Immature natural killer cell (primary cell): ENCODE data around the gene GPC3. TPM values are rescaled to one million over a fixed set of nuclear protein-coding genes. Genes with fewer than 3 reads are reported as not detected.
"Not testable (repeated sequence)": the region's sequence is repeated elsewhere in the genome, so short reads cannot be mapped to it uniquely, and the experiment has no call there.

Experiments
- DNase-seq, 3 donors: peaks; one replicate each; pipeline ENCODE4 v3.0.0; 2022; ENCODE audit warnings: mixed read lengths in 1 of 3
- H3K27ac Mint-ChIP-seq, 6 donors: one replicate each; pipeline ENCODE4 v1.8.0; 2020; ENCODE audit warnings: mixed read lengths in 6 of 6, mild to moderate bottlenecking in 5 of 6, inconsistent platforms in 4 of 6, moderate library complexity in 3 of 6
- H3K27me3 Mint-ChIP-seq, 3 donors: one replicate each; pipeline ENCODE4 v1.8.0; 2020 to 2021; ENCODE audit warnings: low read depth in 3 of 3, mild to moderate bottlenecking in 3 of 3, mixed read lengths in 3 of 3, moderate library complexity in 3 of 3, inconsistent platforms in 1 of 3
- H3K36me3 Mint-ChIP-seq, 3 donors: one replicate each; pipeline ENCODE4 v1.8.0; 2020; ENCODE audit warnings: mixed read lengths in 3 of 3, inconsistent platforms in 2 of 3, mild to moderate bottlenecking in 2 of 3
- H3K4me1 Mint-ChIP-seq, 2 donors: one replicate each; pipeline ENCODE4 v1.8.0; 2020; ENCODE audit warnings: inconsistent platforms in 2 of 2, mild to moderate bottlenecking in 2 of 2, mixed read lengths in 2 of 2, moderate library complexity in 1 of 2
- H3K4me3 Mint-ChIP-seq, 5 donors: one replicate each; pipeline ENCODE4 v1.8.0; 2020; ENCODE audit warnings: mild to moderate bottlenecking in 5 of 5, mixed read lengths in 5 of 5, inconsistent platforms in 3 of 5, moderate library complexity in 3 of 5
- H3K9me3 Mint-ChIP-seq, 6 donors: one replicate each; pipeline ENCODE4 v1.8.0; 2020; ENCODE audit warnings: mild to moderate bottlenecking in 6 of 6, mixed read lengths in 6 of 6, inconsistent platforms in 4 of 6, moderate library complexity in 3 of 6
- polyA plus RNA-seq, 3 donors: library from polyadenylated mRNA; unstranded; fragments of 300-500 nt; fragmentation: Illumina TruSeq; gene quantifications; one replicate each; pipeline ENCODE4 v1.2.3, GENCODE V29; 2021

Gene GPC3
- polyA plus RNA-seq, 3 donors from 2014 or later, result not detected

DNA sequence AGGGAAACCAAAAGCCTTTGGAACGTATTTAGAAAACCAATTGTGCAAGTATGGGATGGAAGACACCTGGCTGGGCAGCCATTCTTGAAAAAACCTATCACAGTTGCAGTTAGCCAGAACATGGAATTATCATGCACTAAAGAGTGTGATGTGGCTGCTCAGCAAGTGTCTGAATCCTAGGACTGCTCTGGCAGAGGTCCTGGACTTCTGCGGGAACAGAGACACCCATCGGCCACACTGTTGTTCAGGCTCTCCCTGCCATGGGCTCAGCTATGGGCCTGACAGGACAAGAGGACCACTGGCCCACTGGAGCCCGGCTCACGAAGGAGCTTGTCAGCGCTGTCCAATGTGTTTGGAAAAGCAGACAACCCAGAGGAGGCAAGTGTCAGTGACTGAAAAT, 454.4 kb downstream of the GPC3 start:
- Mint-ChIP-seq H3K4me1 (no peaks in the 10 kb centered on the region), H3K36me3 (no peaks in the 10 kb centered on the region), H3K9me3 (no peaks in the 10 kb centered on the region), H3K27ac (no peak overlapping the region), H3K27me3 (peaks cover 0 to 4% (median 0%) of the 10 kb centered on the region in 3 donors), H3K4me3 (no peak overlapping the region)
- DNase-seq, result no peak

DNA sequence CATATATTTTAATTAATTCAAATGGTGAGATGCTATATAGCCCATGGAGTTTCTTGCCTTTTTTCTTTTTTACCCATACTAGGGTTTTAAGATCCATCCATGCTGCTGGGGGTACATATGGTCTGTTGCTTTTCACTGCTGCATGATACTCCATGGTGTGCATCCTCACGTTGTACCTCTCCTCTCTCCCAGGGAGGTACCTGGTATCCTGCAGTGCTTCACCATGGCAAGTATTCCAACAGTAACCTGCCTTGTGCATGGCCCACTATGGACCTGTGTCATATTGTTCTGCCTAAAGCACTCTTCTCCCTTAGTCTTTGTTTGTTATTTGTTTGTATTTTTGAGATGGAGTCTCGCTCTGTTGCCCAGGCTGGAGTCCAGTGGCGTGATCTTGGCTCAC, 455.8 kb downstream of the GPC3 start:
- H3K36me3 Mint-ChIP-seq, result no peaks in the 10 kb centered on the region
- no peak overlapping the region for H3K27ac Mint-ChIP-seq
- H3K9me3 Mint-ChIP-seq, result no peaks in the 10 kb centered on the region
- DNase-seq, result no peak
- H3K4me1 Mint-ChIP-seq, result no peaks in the 10 kb centered on the region
- no peak overlapping the region for H3K4me3 Mint-ChIP-seq
- H3K27me3 Mint-ChIP-seq, result peaks cover 0 to 4% (median 0%) of the 10 kb centered on the region in 3 donors

DNA sequence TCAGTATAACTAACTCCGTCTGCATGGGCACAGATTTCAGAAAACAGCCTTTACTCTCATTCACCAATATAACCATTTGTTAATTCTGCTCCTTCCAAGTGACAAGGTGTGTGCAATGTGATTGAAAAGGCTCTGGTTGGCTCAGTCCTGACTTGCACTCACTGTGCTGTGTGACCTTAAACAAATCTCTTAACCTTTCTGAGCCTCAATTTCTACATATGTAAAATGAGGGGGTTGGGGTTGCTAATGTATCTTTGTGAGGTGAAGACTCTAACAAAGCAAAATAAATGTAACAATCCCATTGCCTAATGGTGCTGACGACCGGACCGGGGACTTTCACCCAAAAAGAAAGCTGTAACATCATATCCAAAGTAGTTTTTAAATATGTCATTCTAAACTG, 457.6 kb downstream of the GPC3 start:
- H3K27ac Mint-ChIP-seq, result no peak overlapping the region
- no peaks in the 10 kb centered on the region for H3K4me1 Mint-ChIP-seq
- no peak overlapping the region for H3K4me3 Mint-ChIP-seq
- no peaks in the 10 kb centered on the region for H3K36me3 Mint-ChIP-seq
- peaks cover 0 to 4% (median 1%) of the 10 kb centered on the region in 3 donors for H3K27me3 Mint-ChIP-seq
- no peak for DNase-seq
- H3K9me3 Mint-ChIP-seq, result no peaks in the 10 kb centered on the region

DNA sequence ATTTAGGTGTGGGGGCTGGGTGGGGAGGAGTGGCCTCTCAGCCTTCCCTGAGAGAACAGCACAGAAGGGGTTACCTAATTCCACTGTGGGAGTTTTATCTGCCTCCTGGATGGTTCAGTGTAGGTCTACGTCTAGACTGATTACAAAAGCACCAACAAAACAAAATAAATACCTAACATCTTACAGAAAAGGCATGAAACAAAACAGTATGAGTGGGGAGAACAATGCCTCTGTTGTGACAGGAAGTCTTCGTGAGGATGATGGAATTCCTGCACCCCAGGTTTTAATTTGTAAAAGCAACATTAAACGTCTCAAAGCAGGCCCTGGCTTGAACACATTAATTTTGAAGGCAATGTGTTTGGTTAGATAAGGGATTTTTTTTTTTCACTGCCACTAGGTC, 458.0 kb downstream of the GPC3 start:
- H3K9me3 Mint-ChIP-seq, result no peaks in the 10 kb centered on the region
- no peak overlapping the region for H3K4me3 Mint-ChIP-seq
- H3K27me3 Mint-ChIP-seq, result peaks cover 0 to 4% (median 2%) of the 10 kb centered on the region in 3 donors
- H3K36me3 Mint-ChIP-seq, result no peaks in the 10 kb centered on the region
- no peak overlapping the region for H3K27ac Mint-ChIP-seq
- no peak for DNase-seq
- H3K4me1 Mint-ChIP-seq, result no peaks in the 10 kb centered on the region

DNA sequence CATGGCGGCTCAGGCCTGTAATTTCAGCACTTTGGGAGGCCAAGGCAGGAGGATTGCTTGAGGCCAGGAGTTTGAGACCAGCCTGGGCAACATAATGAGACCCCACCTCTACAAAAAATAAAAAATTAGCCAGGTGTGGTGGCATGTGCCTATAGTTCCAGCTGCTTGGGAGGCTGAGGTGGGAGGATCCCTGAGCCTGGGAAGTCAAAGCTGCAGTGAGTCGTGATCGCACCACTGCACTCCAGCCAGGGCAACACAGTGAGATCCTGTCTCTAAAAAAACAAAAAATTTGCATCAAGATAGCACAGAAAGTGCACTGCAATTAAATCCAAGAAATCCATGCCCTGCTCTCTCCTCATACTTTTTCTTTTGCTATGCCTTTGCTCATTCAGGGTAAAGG, 458.6 kb downstream of the GPC3 start:
- not testable (repeated sequence) for H3K36me3 Mint-ChIP-seq, H3K4me1 Mint-ChIP-seq, DNase-seq, H3K27ac Mint-ChIP-seq, H3K9me3 Mint-ChIP-seq, H3K4me3 Mint-ChIP-seq, H3K27me3 Mint-ChIP-seq

DNA sequence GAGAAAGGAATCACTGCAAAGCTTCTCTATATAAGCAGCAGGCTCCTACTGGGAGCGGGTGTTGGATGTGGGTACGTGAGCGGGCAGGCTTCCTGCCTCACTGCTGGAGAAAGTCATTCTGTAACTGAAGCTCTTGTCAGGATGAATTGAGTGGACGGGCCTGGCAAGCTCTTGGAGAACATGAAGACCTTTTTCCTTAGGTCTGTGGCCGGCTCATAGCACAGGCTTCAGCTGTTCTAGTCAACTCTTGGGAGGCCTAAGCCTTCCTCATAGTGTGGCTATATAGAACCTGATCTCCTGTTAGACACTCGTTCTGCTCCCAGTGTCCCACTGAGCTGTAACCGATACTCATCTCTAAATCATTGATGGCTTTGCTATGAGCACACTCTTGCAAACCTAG, 461.9 kb downstream of the GPC3 start:
- no peaks in the 10 kb centered on the region for H3K4me1 Mint-ChIP-seq
- no peak for DNase-seq
- H3K27me3 Mint-ChIP-seq, result peaks cover 0 to 2% (median 0%) of the 10 kb centered on the region in 3 donors
- H3K27ac Mint-ChIP-seq, result no peak overlapping the region
- no peaks in the 10 kb centered on the region for H3K9me3 Mint-ChIP-seq
- H3K4me3 Mint-ChIP-seq, result no peak overlapping the region
- H3K36me3 Mint-ChIP-seq, result no peaks in the 10 kb centered on the region

DNA sequence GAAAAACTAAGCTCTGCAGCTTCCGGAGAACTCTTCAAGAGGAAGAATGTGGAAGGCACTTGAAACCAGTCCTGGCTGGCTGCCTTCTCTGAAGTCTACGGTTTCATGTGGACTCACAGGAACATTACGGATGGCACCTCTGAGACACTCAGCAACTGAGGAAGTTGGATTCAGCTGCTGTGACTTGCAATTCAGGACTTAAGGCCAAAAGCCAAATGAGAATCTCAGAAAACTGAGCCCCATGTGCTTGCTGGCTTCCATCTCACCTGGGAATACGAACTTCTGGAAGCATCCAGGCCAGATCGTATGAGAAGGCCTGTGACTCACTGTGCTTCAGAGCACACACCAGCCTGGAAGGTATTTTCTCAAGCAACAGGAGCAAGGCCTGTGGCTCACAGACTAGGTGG, 462.3 kb downstream of the GPC3 start:
- H3K27me3 Mint-ChIP-seq, result peaks cover 0 to 2% (median 0%) of the 10 kb centered on the region in 3 donors
- no peak for DNase-seq
- no peaks in the 10 kb centered on the region for H3K4me1 Mint-ChIP-seq
- no peak overlapping the region for H3K27ac Mint-ChIP-seq
- no peak overlapping the region for H3K4me3 Mint-ChIP-seq
- no peaks in the 10 kb centered on the region for H3K36me3 Mint-ChIP-seq
- no peaks in the 10 kb centered on the region for H3K9me3 Mint-ChIP-seq

DNA sequence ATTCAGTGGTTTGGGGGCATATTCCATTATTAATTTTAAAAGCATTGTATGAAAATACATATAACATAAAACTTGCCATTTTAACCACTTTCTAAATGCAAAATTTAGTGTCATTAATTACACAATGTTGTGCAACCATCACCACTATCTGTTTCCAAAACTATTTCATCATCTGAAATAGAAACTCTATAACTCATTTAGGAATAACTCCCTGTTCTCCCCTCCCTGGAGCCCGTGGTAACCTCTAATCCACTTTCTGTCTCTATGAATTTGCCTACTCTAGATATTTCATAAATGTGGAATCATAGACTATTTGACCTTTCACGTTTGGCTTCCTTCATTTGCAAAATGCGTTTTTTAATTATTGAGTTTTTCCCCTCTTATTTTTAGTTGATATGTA, 468.7 kb downstream of the GPC3 start:
- no peaks in the 10 kb centered on the region for H3K36me3 Mint-ChIP-seq
- no peak overlapping the region for H3K4me3 Mint-ChIP-seq
- no peak overlapping the region for H3K27ac Mint-ChIP-seq
- no peak for DNase-seq
- peaks cover 0 to 3% (median 0%) of the 10 kb centered on the region in 3 donors for H3K27me3 Mint-ChIP-seq
- no peaks in the 10 kb centered on the region for H3K4me1 Mint-ChIP-seq
- peaks cover 0 to 1% (median 0%) of the 10 kb centered on the region in 6 donors for H3K9me3 Mint-ChIP-seq

DNA sequence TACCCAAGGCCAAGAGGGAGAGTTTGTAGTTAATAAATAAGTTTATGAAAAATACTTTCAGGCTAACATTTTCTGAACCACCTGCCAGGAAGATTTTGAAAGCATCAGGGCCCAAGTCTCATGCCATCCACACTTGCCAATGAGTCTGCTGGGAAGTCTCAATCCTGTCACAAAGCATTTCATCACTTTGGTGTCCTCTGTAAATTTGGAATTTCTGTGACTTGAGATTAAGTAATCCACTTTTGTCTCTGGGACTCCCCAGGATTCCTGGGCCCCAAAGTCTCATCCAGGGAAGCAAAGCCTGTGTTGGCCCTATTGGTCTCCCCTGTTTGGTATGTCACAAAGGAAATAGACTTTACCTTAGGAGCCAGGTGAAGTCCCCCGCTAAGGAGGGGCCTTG, 470.9 kb downstream of the GPC3 start:
- H3K9me3 Mint-ChIP-seq, result peaks cover 0 to 1% (median 0%) of the 10 kb centered on the region in 6 donors
- no peak for DNase-seq
- no peaks in the 10 kb centered on the region for H3K4me1 Mint-ChIP-seq
- no peak overlapping the region for H3K4me3 Mint-ChIP-seq
- peaks cover 0 to 3% (median 2%) of the 10 kb centered on the region in 3 donors for H3K27me3 Mint-ChIP-seq
- no peak overlapping the region for H3K27ac Mint-ChIP-seq
- H3K36me3 Mint-ChIP-seq, result no peaks in the 10 kb centered on the region

DNA sequence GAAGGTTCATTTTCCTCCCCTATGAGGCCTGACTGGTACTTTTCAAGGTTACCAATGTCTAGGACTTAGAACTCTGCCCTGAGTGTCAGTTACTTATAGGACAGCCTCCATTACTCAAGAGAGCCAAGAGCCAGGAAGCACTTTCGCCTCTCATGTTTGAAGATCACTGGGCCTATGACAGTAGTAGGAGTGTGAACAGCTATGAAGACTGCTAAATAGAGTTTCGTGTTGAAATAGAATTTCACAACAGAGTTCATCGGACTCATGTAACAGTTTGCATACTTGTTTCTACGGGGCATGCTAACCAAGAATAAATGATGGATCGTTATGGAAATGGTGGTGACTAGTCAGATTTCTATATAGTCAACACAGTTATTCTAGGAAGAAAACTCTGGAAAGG, 472.3 kb downstream of the GPC3 start:
- Mint-ChIP-seq H3K9me3 (peaks cover 0 to 1% (median 0%) of the 10 kb centered on the region in 6 donors), H3K27ac (no peak overlapping the region), H3K4me3 (no peak overlapping the region), H3K4me1 (no peaks in the 10 kb centered on the region), H3K36me3 (no peaks in the 10 kb centered on the region), H3K27me3 (peaks cover 1 to 3% (median 2%) of the 10 kb centered on the region in 3 donors)
- no peak for DNase-seq

DNA sequence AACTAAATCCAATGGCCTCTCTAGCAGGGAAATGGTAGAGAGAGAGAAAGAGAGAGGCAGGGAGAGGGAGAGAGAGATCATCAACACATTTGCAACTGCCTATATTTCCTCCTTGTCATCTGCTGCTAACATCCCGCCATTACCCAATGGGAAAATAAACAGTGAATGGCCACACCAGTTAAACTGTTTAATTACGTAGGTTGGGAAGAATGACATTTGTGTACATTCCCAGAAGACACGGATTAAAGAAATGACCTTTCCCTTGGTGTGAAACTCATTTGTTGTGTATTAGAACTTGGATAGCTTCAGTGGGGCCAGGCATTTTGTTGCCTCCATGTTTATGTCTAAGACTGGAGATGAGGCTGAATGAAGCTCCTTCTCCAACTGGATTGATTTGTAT, 474.4 kb downstream of the GPC3 start:
- DNase-seq, result no peak
- Mint-ChIP-seq H3K4me3 (no peak overlapping the region), H3K4me1 (no peaks in the 10 kb centered on the region), H3K27ac (no peak overlapping the region), H3K27me3 (peaks cover 0 to 2% (median 1%) of the 10 kb centered on the region in 3 donors), H3K36me3 (no peaks in the 10 kb centered on the region), H3K9me3 (no peaks in the 10 kb centered on the region)

DNA sequence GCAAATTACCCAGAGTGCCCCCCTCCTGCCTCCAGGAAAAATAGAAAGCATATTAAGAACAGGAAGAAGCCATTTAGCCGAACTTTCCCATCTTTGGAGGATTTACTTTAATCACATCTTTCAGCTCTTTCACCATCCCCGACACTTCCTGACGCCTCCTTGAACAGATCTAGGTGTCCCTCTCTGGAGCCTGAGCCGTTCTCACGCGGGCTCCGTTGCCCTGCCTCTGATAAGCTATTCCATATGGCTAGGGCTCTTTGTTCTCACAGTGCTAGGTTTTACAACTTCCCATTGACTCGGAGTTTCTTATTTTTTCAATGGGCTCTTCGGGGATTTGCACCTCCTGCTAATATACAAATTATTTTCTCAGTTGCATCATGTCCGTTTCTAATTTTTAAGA, 488.0 kb downstream of the GPC3 start:
- H3K27ac Mint-ChIP-seq, result no peak overlapping the region
- DNase-seq, result no peak
- peaks cover 0 to 2% (median 2%) of the 10 kb centered on the region in 3 donors for H3K27me3 Mint-ChIP-seq
- no peaks in the 10 kb centered on the region for H3K36me3 Mint-ChIP-seq
- H3K4me1 Mint-ChIP-seq, result no peaks in the 10 kb centered on the region
- H3K9me3 Mint-ChIP-seq, result no peaks in the 10 kb centered on the region
- no peak overlapping the region for H3K4me3 Mint-ChIP-seq

DNA sequence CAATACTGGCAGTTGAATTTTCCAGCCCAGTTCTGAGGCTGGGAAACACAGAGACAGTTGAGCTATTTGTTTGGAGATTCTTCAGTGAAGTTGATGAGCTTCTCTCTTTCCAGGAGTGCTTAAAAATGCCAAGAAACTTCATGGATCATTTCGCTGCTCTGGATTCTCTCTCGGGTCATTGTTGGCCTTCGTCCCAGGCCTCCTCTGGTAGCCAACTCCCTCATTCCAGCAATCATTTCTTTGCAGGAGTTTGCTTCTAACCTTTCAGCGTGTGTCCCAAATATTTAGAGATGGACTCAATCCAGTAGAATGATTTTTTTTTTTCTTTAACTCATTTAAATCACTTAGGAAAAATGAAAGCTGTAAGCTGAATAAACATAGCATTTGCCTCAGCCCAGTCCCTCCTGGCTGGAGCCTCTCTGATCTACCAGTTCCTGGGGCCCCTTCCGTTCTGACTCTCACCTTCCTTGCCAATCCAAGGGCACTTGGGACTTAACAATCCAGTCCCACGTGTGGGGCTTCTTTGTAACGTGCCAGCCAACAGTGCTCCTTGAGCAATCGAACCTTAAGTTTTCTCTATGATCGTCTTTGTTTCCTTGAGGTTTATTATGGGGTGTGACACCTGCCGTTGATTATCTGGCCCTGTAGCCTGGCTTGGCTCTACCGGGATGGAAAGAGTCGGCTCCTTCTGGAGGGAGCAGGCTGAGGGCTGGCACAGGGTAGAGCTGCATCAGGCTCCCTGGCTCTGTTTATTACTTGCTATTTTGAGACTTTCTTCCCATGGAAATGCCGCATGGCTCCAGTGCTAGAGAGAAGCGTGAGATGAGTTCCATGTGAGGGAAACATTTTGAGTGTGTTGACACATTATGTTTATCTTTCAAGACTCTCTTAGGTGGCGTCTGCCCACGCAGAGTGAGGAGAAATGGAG, 489.7 kb downstream of the GPC3 start:
- Mint-ChIP-seq H3K9me3 (no peaks in the 10 kb centered on the region), H3K27me3 (peaks cover 0 to 2% (median 2%) of the 10 kb centered on the region in 3 donors), H3K4me1 (no peaks in the 10 kb centered on the region), H3K4me3 (no peak overlapping the region), H3K36me3 (no peaks in the 10 kb centered on the region), H3K27ac (no peak overlapping the region)
- DNase-seq, result no peak

DNA sequence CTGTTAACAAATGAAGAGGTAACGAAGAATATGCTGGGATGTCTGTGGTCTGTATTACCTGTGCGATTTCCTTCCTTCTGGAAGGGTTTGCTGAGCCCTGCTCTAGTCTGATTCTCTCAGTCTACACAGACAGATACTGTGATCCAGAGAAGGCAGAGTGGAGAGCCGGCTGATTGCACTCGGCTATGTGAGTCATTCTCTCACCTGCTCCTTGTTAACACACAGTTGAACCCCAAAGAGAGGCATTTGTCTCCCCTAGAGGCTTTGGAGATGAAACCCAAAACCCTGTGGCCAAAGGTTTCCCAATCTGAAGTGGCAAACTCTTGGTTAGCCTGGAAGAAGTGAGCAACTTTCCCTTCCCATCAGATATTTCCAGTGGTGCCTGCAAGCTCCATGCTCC, 492.0 kb downstream of the GPC3 start:
- H3K27ac Mint-ChIP-seq, result no peak overlapping the region
- DNase-seq, result no peak
- H3K36me3 Mint-ChIP-seq, result no peaks in the 10 kb centered on the region
- no peaks in the 10 kb centered on the region for H3K9me3 Mint-ChIP-seq
- H3K4me3 Mint-ChIP-seq, result no peak overlapping the region
- H3K27me3 Mint-ChIP-seq, result peaks cover 0 to 5% (median 2%) of the 10 kb centered on the region in 3 donors
- H3K4me1 Mint-ChIP-seq, result no peaks in the 10 kb centered on the region

DNA sequence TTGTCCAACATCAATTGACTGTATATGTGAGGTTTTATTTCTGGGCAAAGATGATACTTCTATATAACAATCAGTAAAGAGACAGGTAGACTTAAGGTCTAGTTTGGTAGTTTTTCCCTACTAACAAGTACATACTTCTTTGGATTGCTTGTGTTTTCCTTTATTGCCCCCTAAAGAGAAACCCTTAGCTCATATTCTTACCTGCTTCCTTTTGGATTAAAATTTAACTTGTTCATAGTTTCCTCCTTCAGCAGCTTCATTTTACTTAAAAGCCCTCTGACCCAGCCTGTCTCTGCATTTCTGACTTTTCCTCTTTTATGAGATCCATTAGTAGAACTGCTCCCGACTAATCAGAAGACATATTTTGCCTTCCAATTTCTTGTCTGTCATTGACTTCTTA, 494.4 kb downstream of the GPC3 start:
- DNase-seq, result no peak
- no peak overlapping the region for H3K27ac Mint-ChIP-seq
- no peaks in the 10 kb centered on the region for H3K4me1 Mint-ChIP-seq

More for the DNA sequence above, 494.4 kb downstream of the GPC3 start:
- H3K9me3 Mint-ChIP-seq, result no peaks in the 10 kb centered on the region
- no peak overlapping the region for H3K4me3 Mint-ChIP-seq
- peaks cover 0 to 5% (median 2%) of the 10 kb centered on the region in 3 donors for H3K27me3 Mint-ChIP-seq
- no peaks in the 10 kb centered on the region for H3K36me3 Mint-ChIP-seq
